RKO (cell line): ENCODE data around the gene HSD11B2.

ENCODE experiments used
- DNase-seq: peaks from one replicate; pipeline ENCODE4 v3.0.0-alpha.2; 2016; ENCODE audit warnings: low spot score

The HSD11B2 gene

DNA sequence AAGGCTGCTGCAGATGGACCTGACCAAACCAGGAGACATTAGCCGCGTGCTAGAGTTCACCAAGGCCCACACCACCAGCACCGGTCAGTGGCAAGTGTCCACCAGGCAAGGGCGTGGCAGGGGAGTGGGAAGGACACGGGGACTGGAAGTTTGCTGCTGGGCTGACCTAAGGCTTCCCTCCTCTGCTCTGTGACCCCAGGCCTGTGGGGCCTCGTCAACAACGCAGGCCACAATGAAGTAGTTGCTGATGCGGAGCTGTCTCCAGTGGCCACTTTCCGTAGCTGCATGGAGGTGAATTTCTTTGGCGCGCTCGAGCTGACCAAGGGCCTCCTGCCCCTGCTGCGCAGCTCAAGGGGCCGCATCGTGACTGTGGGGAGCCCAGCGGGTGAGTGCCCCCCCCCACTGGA lies 4.8 kb downstream of the HSD11B2 start:
- DNase-seq: no peak

DNA sequence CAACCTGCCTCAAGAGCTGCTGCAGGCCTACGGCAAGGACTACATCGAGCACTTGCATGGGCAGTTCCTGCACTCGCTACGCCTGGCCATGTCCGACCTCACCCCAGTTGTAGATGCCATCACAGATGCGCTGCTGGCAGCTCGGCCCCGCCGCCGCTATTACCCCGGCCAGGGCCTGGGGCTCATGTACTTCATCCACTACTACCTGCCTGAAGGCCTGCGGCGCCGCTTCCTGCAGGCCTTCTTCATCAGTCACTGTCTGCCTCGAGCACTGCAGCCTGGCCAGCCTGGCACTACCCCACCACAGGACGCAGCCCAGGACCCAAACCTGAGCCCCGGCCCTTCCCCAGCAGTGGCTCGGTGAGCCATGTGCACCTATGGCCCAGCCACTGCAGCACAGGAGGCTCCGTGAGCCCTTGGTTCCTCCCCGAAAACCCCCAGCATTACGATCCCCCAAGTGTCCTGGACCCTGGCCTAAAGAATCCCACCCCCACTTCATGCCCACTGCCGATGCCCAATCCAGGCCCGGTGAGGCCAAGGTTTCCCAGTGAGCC lies 5.8 kb downstream of the HSD11B2 start:
- no peak for DNase-seq

- DNase-seq: no peak
Observed at GRCh38 chr16:67437513-67437912, 6.6 kb downstream of the HSD11B2 start.

DNA sequence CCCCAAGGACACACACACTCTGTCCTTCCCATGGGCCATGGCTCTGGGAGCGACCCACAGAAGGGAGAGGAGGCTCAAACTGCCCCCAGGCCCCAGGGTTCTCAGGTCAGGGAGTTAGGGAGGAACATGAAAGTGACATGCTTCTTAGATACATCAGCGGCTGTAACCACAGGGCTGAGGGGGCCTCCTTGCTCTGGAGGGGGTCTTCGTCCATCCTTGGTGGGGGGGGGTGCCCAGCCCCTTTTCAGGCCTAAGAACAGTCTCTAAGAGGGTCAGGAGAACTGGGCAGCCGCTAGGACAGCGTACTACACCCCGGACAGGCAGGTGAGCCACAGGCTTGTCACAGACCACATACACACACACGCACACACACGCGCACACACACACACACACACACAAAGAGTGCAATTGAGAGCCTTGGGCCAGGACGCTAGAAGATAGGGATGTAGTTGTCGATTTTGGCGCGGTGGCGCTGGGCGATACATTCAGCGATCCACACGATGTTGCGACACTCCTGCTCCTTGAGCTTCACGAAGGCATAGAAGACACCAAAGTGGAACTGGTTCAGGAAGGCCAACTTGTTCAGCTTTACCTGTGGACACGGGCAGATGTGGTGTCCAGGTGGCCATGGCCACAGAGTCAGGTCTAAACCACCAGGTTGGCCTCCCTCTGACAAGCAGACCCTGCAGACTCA lies 7.3 kb downstream of the HSD11B2 start:
- no peak for DNase-seq

GRCh38 chr16:67438824-67439393 lies 8.0 kb downstream of the HSD11B2 start:
- no peak for DNase-seq

DNA sequence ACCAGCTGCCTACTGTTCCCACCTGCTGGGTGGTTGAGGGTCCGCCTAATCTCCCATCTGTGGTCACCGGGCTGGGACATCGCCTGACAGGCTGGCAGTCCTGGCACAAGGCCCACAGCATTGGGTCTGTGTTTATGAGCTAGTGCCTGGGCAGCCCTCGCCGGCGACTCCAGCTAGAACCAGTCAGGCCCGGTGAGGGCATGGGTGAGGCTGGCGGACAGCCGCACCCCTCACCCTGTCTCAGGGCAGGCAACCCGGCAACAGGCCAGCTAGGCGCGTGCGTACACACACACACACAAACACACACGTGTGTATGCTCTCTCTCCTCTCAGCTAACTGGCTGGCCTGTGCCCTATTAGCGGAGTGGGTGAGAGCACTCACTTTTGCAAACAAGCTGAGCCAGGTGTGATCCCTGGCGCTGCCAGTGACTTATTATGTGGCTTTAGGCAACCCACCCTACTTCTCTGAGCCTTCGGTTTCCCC lies 10.4 kb downstream of the HSD11B2 start:
- no peak for DNase-seq

DNA sequence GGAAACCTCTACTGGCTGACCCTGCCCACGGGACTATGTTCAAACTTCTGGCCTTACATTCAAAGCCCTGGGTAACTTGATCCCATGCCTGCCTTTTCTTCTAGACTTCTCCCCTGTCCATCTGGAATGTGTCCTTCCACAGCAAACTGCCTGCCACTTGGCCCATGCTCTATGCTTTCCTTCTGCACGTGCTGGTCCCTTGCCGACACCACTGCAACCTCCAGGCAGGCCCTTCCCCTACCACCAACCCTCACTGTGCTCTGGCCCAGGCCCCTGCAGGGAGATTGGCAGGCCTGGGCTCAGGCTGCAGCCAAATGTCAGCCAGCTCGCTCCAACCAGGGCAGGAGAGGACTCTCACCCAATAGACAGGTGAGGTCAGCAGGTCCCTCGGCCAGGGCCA lies 11.0 kb downstream of the HSD11B2 start:
- DNase-seq: no peak

- no peak for DNase-seq
Observed at GRCh38 chr16:67442581-67443255, 11.8 kb downstream of the HSD11B2 start.

DNA sequence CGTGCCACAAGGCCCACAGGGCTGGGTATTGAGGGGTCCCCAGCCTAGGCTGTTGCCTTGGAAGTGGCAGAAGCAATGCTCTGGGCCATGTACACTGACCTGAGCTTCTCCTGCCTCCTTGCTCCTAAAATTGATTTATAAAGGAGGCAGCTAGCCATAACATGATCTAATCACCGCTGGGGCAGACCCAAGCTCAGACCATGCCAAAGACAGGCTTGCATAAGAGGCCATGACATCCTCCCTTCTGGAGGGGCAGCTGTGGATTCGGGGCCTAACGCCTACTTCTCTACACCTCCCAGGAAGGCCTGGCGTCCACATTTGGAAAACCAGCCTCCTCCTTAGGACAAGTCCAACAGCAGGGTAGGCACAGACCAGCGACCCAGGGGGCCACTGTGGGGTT lies 12.3 kb downstream of the HSD11B2 start:
- DNase-seq: no peak

- DNase-seq: no peak
Observed at GRCh38 chr16:67444259-67445125, 13.6 kb downstream of the HSD11B2 start.

GRCh38 chr16:67445126-67445426 lies 14.2 kb downstream of the HSD11B2 start:
- DNase-seq: no peak

DNA sequence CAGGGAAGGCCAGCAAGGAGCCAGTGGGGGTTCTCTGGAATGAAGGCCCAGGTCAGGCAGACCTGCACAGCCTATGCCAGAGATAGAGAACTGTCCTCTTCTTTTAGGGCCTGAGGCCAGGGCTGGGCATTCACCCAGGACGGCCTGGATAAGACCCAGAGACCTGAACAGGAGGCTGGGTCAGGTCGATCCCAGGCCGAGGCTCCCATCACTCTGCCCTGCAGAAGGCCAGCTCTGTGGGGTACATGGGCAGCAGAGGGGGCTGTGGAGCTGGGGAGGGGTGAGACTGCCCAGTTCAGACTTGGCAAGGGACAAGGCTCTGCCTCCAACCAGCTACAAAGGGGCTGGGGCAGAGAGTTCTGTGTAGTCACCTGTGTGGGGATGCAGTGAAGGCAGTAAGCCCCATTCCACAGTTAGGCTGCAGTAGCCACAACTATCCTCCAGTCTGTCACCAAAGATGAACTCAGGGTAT lies 14.6 kb downstream of the HSD11B2 start:
- no peak for DNase-seq

DNA sequence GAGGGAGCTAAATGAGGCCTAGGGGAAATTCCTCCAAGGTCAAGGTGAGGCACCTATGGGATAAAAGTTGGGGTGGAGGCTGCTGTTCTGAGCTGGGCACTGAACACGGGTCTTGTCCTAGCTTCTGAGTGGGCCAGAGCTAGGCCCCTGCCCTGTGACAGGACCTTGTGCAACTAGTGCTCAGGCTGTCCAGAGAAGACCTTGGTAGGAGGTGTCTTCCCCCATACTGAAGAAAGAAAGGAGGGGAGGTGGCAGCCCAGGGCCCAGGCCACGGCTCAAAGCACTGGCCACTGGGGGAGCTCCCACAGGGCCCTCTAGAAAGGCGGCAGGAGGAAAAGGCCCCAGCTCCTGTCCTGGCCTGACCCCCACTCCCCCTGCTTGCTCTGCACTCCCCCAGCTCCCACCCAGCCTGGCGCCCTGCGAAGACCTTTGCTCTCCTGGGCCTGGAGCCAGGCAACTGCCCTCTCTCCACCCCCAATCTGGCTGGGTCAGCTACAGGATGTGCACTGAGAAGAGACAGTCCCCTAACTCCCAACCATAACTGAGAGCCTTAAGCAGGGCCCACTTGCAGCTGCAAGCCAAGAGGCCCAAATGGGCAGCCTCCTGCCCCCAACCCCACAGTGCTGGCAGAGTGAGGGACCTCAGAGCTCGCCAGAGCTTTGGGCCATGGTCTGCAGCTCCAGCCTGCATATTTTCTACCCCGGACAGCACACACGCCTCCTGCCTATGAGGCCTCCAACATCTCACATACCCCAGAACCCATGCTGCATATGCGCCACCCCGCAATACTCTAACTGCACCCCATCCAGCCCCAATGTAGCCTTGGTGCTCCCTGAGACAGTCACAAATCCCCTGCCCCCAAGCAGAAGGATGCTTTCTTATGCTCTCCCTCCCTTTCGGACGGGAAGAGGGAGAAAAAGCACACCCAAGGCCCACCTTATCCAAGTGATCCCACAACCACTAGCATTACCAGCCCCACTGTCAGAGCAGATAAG lies 15.3 kb downstream of the HSD11B2 start:
- no peak for DNase-seq

DNA sequence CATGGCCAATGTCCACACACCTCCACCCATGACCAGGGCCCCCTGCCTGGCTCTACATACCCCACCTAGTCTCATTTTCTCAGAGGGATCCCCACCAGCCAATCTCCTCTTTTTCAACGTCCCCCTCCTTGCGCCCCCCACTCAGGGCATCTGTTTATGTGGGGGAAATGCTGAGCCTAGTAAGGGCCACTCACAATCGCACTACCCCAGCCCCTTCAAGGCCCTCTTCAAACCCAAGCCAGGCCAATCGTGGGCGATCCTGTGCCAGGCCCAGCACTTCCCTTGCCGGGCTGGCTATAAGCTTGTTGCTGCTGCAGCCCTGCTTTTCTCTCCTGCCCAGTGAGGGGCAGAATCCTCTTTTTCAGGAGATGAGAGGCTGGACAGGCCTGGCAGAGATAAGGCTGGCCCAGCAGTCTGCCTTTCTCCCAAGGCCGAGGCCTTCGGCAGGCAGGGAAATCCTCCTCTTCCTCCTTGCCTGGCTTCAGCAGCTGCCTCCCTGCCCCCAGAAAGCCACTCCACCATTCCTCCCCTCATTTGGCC lies 16.1 kb downstream of the HSD11B2 start:
- no peak for DNase-seq

DNA sequence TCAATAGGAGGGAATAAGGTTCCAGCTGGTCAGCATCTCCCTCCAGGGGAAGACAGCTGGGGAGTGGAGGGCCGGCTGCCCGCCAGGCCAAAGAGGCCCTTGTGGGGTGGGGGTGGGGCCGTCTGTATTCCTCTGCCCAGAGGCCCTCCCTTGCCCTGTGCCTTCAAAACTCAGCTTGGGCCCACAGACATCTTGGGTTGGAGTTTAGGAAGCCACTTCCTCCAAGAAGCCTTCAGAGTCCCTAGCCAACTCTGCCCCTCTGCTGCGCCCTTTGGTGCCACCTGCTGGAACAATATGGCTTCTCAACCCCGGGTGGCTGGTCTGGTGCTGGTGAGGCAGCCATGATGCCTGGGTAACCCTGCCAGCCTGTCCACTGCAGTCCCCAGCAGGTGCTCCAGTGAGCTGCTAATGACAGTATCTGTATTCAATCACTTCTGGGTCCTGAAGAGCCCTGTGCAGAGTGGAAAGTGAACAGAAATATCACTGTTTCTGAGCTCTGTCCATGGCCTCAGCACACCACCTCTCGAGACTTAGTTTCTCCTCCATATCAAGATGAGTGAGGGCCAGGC lies 16.7 kb downstream of the HSD11B2 start:
- peak; percentile 59 for DNase-seq

DNA sequence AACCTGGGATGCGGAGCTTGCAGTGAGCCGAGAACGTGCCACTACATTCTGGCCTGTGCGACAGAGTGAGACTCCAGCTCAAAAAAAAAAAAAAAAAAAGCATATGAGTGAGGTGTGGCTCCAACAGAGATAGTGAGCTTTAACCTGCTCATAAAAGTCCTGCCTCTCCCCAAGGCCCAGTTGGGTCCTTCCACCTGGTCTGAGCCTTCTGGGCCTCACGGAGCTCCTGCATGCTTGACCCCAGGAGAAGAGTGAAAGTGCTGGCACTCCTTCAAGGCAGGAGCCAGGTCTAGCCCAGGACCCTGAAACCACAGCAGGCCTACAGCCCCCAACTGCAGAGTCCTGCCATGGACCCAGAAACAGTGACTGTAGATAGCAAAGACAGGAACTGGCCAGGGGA lies 17.7 kb downstream of the HSD11B2 start:
- no peak for DNase-seq

- DNase-seq: no peak
Observed at GRCh38 chr16:67449336-67449735, 18.4 kb downstream of the HSD11B2 start.

GRCh38 chr16:67449739-67450138 lies 18.8 kb downstream of the HSD11B2 start:
- DNase-seq: no peak

GRCh38 chr16:67451061-67451703 lies 20.3 kb downstream of the HSD11B2 start:
- no peak for DNase-seq
